HL-60 (cell line): ENCODE results near the gene OR4C3.
A peak's percentile ranks its signal among the peaks of the same experiment; 100 is the strongest.
"Not testable (repeated sequence)": the region's sequence is repeated elsewhere in the genome, so short reads cannot be mapped to it uniquely, and the experiment has no call there.

Source experiments
- DNase-seq, 2 experiments: peaks; one replicate each; pipeline ENCODE4 v3.0.0-alpha.2; 2010 to 2020; ENCODE audit warnings: low read depth in 1 of 2, low spot score in 1 of 2
- H3K27ac ChIP-seq: fragments of 250-450 bp; sonication (Bioruptor Pico); replicated peaks from 2 replicates; pipeline ENCODE4 v1.5.1; 2020; ENCODE audit warnings: mild to moderate bottlenecking, moderate library complexity
- H3K27me3 ChIP-seq: fragments of 250-450 bp; sonication (Bioruptor Pico); 2 replicates; pipeline ENCODE4 v1.5.1; 2021; ENCODE audit warnings: mild to moderate bottlenecking, moderate library complexity; ENCODE audit not compliant: insufficient read depth, poor library complexity, severe bottlenecking
- H3K4me3 ChIP-seq: replicated peaks from 2 replicates; pipeline ENCODE4 v1.5.1; 2011; ENCODE audit warnings: mild to moderate bottlenecking, control low read depth, low read length; ENCODE audit not compliant: insufficient read depth
- CTCF ChIP-seq: IDR thresholded peaks from one replicate; pipeline ENCODE4 v1.5.1; 2011; ENCODE audit warnings: low read length, control low read depth, inconsistent platforms; ENCODE audit not compliant: insufficient read depth
- GABPA ChIP-seq: IDR thresholded peaks from 2 replicates; pipeline ENCODE4 v1.6.1; 2012; ENCODE audit warnings: low read depth
- POLR2AphosphoS5 ChIP-seq: IDR thresholded peaks from 2 replicates; pipeline ENCODE4 v1.6.1; 2012; ENCODE audit warnings: low read depth
- SPI1 ChIP-seq: IDR thresholded peaks from 2 replicates; pipeline ENCODE4 v1.6.1; 2012; ENCODE audit warnings: low read depth, mild to moderate bottlenecking, borderline replicate concordance
- long read RNA-seq: library from polyadenylated mRNA; unstranded; transcript quantifications from one replicate; pipeline ENCODE4 v2.0.0, GENCODE V29; 2020
- TF ChIP-seq, protein P1 (sequence below): IDR thresholded peaks from 2 replicates; pipeline ENCODE4 v1.6.1; 2012; ENCODE audit warnings: low read depth; ENCODE audit not compliant: insufficient replicate concordance

OR4C3 gene
- long read RNA-seq, result 0 reads

- not testable (repeated sequence) for DNase-seq
These were observed at the start of gene OR4C3 for GRCh38 chr11:48324620-48325019. TSS of gene OR4C3 (plus strand) at chr11:48324920. CDS start at chr11:48325022, 102 bp downstream.

DNA sequence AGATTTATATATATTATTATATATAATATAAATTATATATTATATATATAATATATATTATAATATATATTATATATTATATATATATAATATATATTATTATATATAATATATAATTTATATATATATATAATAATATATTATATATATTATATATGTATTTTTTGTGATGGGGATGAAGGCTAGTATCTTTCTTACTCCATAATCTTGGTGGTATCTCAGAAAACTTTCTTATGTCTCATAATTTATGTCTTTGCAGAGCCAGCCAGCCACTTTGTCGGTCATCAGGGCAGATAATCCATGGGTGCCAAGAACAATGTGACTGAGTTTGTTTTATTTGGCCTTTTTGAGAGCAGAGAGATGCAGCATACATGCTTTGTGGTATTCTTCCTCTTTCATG, 18.8 kb upstream of the OR4C3 start, which contains the start of gene OR4S1:
Gene OR4S1, plus strand, starts transcription at position 301 of the 400 bp plus-strand sequence. Its CDS starts 0 bp downstream, at position 301.
- H3K27me3 ChIP-seq, result no peaks in the 10 kb centered on the region
- TF ChIP-seq POLR2AphosphoS5, result no peak
- no peak for TF ChIP-seq SPI1
- TF ChIP-seq, protein P1, sequence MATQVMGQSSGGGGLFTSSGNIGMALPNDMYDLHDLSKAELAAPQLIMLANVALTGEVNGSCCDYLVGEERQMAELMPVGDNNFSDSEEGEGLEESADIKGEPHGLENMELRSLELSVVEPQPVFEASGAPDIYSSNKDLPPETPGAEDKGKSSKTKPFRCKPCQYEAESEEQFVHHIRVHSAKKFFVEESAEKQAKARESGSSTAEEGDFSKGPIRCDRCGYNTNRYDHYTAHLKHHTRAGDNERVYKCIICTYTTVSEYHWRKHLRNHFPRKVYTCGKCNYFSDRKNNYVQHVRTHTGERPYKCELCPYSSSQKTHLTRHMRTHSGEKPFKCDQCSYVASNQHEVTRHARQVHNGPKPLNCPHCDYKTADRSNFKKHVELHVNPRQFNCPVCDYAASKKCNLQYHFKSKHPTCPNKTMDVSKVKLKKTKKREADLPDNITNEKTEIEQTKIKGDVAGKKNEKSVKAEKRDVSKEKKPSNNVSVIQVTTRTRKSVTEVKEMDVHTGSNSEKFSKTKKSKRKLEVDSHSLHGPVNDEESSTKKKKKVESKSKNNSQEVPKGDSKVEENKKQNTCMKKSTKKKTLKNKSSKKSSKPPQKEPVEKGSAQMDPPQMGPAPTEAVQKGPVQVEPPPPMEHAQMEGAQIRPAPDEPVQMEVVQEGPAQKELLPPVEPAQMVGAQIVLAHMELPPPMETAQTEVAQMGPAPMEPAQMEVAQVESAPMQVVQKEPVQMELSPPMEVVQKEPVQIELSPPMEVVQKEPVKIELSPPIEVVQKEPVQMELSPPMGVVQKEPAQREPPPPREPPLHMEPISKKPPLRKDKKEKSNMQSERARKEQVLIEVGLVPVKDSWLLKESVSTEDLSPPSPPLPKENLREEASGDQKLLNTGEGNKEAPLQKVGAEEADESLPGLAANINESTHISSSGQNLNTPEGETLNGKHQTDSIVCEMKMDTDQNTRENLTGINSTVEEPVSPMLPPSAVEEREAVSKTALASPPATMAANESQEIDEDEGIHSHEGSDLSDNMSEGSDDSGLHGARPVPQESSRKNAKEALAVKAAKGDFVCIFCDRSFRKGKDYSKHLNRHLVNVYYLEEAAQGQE, result no peak
- no peak for TF ChIP-seq GABPA
- no peak for TF ChIP-seq CTCF
- no peak for DNase-seq
- H3K27ac ChIP-seq, result no peak within 1 kb of the TSS
- H3K4me3 ChIP-seq, result no peak within 1 kb of the TSS

More at GRCh38 chr11:48324620-48325019, at the start of gene OR4C3:
- not testable (repeated sequence) for H3K4me3 ChIP-seq, H3K27me3 ChIP-seq, H3K27ac ChIP-seq

DNA sequence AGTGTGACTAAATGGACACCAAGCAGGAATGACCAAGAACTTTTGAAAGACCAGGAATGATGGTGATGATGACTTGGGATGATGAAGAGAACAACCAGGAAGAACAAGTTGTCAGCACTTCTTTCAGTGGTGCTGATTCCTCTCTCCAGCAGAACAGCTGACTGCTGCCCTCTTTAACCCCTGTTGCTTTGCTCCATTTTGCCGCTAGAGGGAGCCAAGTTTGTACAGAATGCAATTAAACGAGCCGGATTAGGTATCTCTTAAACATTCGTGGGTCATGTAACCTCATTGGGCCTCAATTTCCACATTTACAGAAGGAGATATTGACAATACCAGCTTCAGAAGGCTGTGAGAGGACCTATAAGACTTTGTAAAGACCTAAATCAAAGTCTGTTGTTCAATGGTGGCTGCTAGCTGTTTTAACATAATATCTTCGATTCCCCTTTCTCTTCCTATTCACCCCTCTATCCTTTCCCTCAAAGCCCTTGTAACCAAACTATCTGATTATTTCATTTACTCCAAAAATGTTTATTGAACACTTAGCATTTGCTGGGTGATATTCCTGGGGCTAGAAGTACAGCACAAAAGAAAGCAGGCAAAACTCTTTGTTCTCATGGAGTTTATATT, 16.8 kb upstream of the OR4C3 start:
- DNase-seq, result peak in 1 of 2 experiments; percentile 65
- TF ChIP-seq, protein P1, result no peak
- peak; percentile 98 for TF ChIP-seq CTCF

DNA sequence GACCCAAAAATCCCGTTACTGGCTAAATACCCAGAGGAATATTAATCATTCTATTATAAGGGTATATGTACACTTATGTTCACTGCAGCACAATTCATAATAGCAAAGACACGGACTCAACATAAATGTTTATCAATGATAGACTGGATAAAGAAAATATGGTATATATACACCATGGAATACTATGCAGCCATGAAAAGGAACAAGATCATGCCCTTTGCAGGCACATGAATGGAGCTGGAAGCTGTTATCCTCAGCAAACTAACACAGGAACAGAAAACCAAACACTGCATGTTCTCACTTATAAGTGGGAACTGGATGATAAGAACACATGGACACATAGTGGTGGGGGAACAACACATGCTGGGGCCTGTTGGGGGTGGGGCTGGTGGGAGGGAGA, 11.1 kb upstream of the OR4C3 start:
- H3K4me3 ChIP-seq, H3K27me3 ChIP-seq, H3K27ac ChIP-seq, DNase-seq: not testable (repeated sequence)

More for the DNA sequence above, 16.8 kb upstream of the OR4C3 start:
- Histone ChIP-seq H3K27me3 (no peaks in the 10 kb centered on the region), H3K4me3 (no peak overlapping the region), H3K27ac (no peak overlapping the region)

DNA sequence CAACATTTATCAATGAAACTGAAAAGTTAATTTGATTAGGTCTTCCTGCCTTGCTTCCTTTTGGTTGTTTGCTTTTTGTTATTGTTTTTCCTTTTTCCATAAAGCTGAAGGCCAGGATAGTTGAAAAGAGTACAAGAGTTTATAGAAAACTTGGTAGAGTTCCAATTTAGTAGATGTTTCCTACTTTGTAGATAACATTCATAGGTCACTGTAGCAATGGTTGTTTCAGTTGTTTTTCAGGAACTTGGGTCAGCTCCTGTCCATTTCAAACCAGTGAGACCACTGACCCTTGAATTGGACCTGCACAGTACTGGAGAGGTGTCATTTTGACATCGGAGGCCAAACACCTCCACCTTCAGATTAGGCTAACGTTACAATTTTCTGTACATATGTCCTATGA, 4.9 kb upstream of the OR4C3 start:
- H3K27me3 ChIP-seq, H3K4me3 ChIP-seq, DNase-seq, H3K27ac ChIP-seq: not testable (repeated sequence)
